Stomach (tissue), 9 donors: ENCODE results near the gene NECTIN1. TPM values are rescaled to one million over a fixed set of nuclear protein-coding genes. Genes with fewer than 3 reads are reported as not detected.
A peak's percentile ranks its signal among the peaks of the same experiment; 100 is the strongest.

Experiments used
- DNase-seq, 2 donors: peaks; one replicate each; pipeline versions ENCODE4 v3.0.0 to v3.0.0-alpha.2; 2013 to 2019
- H3K27ac ChIP-seq, 5 donors: fragments of 200-600 bp in 4 of 5; sonication (generic) in 4 of 5; one replicate each; pipeline ENCODE4 v1.5.1; 2013 to 2019; ENCODE audit warnings: mild to moderate bottlenecking in 1 of 5, moderate library complexity in 1 of 5
- H3K27me3 ChIP-seq, 3 donors: fragments of 200-600 bp; sonication (generic); one replicate each; pipeline ENCODE4 v1.5.1; 2017 to 2019; ENCODE audit warnings: mixed run types in 1 of 3
- H3K36me3 ChIP-seq, 4 donors: fragments of 200-600 bp; sonication (generic); 1 replicate in 3 of 4; 2 replicates in 1 of 4; pipeline ENCODE4 v1.5.1; 2016 to 2019
- H3K4me1 ChIP-seq, 4 donors: fragments of 200-600 bp; sonication (generic); one replicate each; pipeline ENCODE4 v1.5.1; 2016 to 2019
- H3K4me3 ChIP-seq, 4 donors: fragments of 200-600 bp; sonication (generic) in 3 of 4; one replicate each; pipeline ENCODE4 v1.5.1; 2016 to 2019; ENCODE audit warnings: mild to moderate bottlenecking in 1 of 4
- H3K9me3 ChIP-seq, 4 donors: fragments of 200-600 bp; sonication (generic); one replicate each; pipeline ENCODE4 v1.5.1; 2016 to 2019
- EP300 ChIP-seq: sonication (generic); formaldehyde crosslinking; IDR thresholded peaks from one replicate; pipeline ENCODE4 v1.6.1; 2017; ENCODE audit warnings: antibody characterized with exemption
- POLR2A ChIP-seq, 4 donors: fragments of 450-650 bp; IDR thresholded peaks; one replicate each; pipeline ENCODE4 v1.6.1; 2016; ENCODE audit warnings: antibody characterized with exemption in 4 of 4, control low read depth in 2 of 4, mild to moderate bottlenecking in 1 of 4, moderate library complexity in 1 of 4
- POLR2AphosphoS5 ChIP-seq, 3 donors: sonication (generic); formaldehyde crosslinking; IDR thresholded peaks; one replicate each; pipeline ENCODE4 v1.6.1; 2016; ENCODE audit warnings: antibody characterized with exemption in 3 of 3
- WGBS, 5 donors: extraction: QIAGEN DNeasy Blood & Tissue Kit in 3 of 5; methylation state at CpG; one replicate each; pipeline versions ENCODE4 v1.1.5 to v1.1.7; 2013 to 2018; 5-methylcytosine and 5-hydroxymethylcytosine counted together
- intact Hi-C: fragments of 100-400 bp; cut with DNase I; formaldehyde crosslinking; loops from one replicate; pipeline ENCODE4 v1.15.1; 2023; ENCODE audit warnings: low total_unique reads
- polyA plus RNA-seq, 3 donors: library from polyadenylated mRNA; stranded (reverse); fragments of 200-250 nt; gene quantifications; one replicate each; pipeline ENCODE4 v1.2.3, GENCODE V29; 2013
- total RNA-seq, 5 donors: library from RNA; depleted of rRNA; stranded (reverse); fragments of >200 nt; gene quantifications; one replicate each; pipeline versions ENCODE4 v1.1.0 to v1.2.3, GENCODE V29; 2014 to 2016
- TF ChIP-seq, protein P1 (sequence below), 7 experiments: fragments of 450-650 bp in 4 of 7; fragments of 200-600 bp in 3 of 7; sonication (generic) in 3 of 7; IDR thresholded peaks; one replicate each; pipeline ENCODE4 v1.5.1; 2016 to 2019; ENCODE audit warnings: antibody characterized with exemption in 7 of 7, control low read depth in 2 of 7, mild to moderate bottlenecking in 1 of 7
- donor health status: healthy with polysubstance abuse.
- donor health status: Bipolar disorder and iron deficiency.
- donor health status: healthy.

The NECTIN1 gene
- total and polyA plus RNA-seq, 8 donors = 1.2 to 92.1 (median 6.0) TPM

DNA sequence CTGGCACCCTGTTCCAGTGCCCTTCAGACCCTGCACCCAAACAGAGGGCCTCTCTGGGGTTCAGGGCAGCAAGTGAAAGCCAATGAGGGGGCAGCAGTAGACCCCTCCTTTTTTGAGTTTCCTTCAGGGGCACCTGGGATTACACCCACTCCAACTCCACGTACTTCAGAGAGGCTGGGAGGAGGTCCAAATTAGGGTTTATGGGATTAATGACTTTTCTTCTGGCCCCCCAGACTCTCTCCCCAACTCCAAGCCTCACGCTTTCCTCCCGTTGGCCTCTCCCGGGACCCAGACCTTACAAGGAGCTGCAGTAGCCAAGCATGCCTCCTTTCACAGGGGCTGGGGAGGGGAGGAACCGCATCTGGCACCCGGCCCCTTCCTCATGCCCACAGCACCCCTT is 101.7 kb downstream of the NECTIN1 start:
- no peak overlapping the region for H3K27ac ChIP-seq
- TF ChIP-seq, protein P1, sequence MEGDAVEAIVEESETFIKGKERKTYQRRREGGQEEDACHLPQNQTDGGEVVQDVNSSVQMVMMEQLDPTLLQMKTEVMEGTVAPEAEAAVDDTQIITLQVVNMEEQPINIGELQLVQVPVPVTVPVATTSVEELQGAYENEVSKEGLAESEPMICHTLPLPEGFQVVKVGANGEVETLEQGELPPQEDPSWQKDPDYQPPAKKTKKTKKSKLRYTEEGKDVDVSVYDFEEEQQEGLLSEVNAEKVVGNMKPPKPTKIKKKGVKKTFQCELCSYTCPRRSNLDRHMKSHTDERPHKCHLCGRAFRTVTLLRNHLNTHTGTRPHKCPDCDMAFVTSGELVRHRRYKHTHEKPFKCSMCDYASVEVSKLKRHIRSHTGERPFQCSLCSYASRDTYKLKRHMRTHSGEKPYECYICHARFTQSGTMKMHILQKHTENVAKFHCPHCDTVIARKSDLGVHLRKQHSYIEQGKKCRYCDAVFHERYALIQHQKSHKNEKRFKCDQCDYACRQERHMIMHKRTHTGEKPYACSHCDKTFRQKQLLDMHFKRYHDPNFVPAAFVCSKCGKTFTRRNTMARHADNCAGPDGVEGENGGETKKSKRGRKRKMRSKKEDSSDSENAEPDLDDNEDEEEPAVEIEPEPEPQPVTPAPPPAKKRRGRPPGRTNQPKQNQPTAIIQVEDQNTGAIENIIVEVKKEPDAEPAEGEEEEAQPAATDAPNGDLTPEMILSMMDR (IDR thresholded peaks at IDR 0.05) = no peak
- TF ChIP-seq POLR2AphosphoS5 (IDR thresholded peaks at IDR 0.05) = no peak
- TF ChIP-seq POLR2A (IDR thresholded peaks at IDR 0.05) = no peak
- TF ChIP-seq EP300 = no peak
- H3K27me3 ChIP-seq = peaks cover 0 to 42% (median 0%) of the 10 kb centered on the region in 3 donors
- H3K9me3 ChIP-seq = no peaks in the 10 kb centered on the region
- H3K4me3 ChIP-seq = no peak overlapping the region
- WGBS, 5 donors = 60 to 82% (median 72%) methylated on average over 6 of the region's 6 CpGs
- intact Hi-C loops = no loop called here
- no peaks in the 10 kb centered on the region for H3K36me3 ChIP-seq
- peak in 1 of 2 donors; percentile 32 for DNase-seq
- H3K4me1 ChIP-seq = peaks cover 0 to 6% (median 0%) of the 10 kb centered on the region in 4 donors

DNA sequence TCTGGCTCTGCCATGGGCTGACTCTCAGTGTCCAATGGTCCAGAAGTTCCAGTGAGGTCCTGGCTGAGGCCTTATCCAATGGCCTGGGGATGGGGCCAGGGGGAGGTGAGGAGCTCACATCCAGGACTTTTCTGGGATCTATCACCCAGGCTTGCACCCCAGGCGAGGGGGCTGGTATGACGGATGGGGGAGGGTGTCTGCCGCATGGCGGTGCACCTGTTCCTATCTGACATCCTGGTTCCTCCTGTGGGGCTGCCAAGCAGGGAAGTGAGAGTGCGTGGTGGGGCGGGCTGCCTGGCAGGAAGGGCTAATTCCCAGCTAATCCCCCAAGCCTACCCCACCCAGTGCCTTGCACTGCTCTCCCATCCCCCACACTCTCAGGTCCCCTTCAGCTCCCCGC is 102.1 kb downstream of the NECTIN1 start:
- H3K27me3 ChIP-seq = peaks cover 0 to 42% (median 0%) of the 10 kb centered on the region in 3 donors
- no peaks in the 10 kb centered on the region for H3K36me3 ChIP-seq
- H3K9me3 ChIP-seq = no peaks in the 10 kb centered on the region
- intact Hi-C loops = no loop called here
- TF ChIP-seq POLR2A (IDR thresholded peaks at IDR 0.05) (no peak), POLR2AphosphoS5 (IDR thresholded peaks at IDR 0.05) (no peak), EP300 (no peak)
- TF ChIP-seq, protein P1 (IDR thresholded peaks at IDR 0.05) = no peak
- H3K27ac ChIP-seq = no peak overlapping the region
- H3K4me3 ChIP-seq = no peak overlapping the region
- DNase-seq = peak in 1 of 2 donors; percentile 56
- H3K4me1 ChIP-seq = peaks cover 0 to 6% (median 0%) of the 10 kb centered on the region in 4 donors
- 61 to 81% (median 65%) methylated on average over 5 to 7 of the region's 7 CpGs for WGBS, 5 donors

DNA sequence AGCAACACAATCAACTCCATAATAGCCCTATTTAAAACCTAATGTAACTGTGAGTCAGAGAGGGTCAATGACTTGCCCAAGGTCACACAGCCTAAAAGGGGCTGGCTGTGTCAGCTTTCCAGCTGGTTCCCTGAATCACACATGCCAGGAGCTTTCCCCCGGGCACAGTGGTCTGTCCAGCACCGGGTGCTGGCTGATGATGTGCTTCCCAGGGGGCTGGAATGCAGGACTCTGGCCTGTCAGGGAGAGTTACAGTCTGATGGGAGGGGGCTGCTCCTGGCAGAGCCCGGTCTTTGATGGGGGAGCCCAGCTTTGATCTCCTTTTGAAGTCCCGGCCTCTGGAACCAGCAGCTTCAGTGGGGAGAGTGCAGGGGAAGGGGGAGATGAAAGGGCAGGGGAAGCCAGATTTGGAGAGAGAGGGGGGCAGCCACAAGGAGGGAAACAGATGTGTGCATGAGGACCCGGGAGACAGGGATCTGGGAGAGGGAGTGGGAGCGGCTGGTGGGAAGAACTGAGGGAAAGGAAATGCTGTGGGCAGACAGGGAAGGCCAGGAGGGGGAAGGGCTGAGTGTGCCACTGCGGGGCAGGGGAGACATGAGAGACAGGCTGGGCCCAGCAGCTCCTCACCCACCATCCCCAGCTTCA is 102.7 kb downstream of the NECTIN1 start:
- Histone ChIP-seq H3K9me3 (no peaks in the 10 kb centered on the region), H3K36me3 (no peaks in the 10 kb centered on the region), H3K27me3 (peaks cover 0 to 42% (median 0%) of the 10 kb centered on the region in 3 donors), H3K4me1 (peaks cover 0 to 6% (median 0%) of the 10 kb centered on the region in 4 donors), H3K4me3 (no peak overlapping the region), H3K27ac (no peak overlapping the region)
- WGBS, 5 donors = 49 to 66% (median 58%) methylated on average over 7 of the region's 7 CpGs
- TF ChIP-seq, protein P1 (IDR thresholded peaks at IDR 0.05) = no peak
- TF ChIP-seq EP300 (no peak), POLR2AphosphoS5 (IDR thresholded peaks at IDR 0.05) (no peak), POLR2A (IDR thresholded peaks at IDR 0.05) (no peak)
- intact Hi-C loops = no loop called here
- no peak for DNase-seq

DNA sequence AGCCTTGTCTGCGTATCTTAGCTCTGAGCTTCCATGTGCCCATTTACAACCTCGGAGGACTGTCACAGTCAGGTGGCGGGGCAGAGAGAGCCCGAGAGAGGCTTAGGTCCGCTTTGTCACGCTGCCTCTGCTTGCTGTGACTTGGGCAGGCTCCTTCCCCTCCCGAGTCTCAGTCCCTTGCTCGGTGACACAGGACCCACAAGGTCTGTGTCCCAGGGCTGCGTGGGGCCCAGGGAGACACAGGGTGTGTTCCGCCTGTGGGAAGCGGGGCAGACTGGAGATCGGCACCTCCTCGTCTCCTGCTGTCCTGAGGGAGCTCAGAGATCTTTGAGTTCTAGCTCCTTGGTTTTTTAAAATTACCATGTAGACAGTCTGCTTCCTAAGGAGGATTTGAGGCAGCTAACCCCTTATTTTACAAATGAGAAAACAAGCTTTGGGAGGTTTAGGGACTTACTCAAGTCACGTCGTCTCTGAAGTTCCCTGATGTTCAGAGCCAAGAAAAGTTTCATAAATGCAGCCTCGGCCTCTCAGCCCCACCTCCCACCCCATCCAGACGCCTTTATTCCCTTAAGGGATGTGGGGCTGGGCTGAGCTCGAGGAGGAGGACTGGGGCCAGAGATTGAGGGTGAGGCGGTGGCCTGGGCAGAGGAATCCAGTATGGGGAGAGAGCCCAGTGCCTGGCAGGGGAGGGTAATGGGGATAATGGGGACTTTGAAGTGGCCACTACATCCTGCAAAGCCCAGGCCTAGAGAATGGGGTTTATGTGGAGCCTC is 103.6 kb downstream of the NECTIN1 start:
- peaks cover 0 to 42% (median 0%) of the 10 kb centered on the region in 3 donors for H3K27me3 ChIP-seq
- DNase-seq = peak in 1 of 2 donors; percentile 52
- no peak overlapping the region for H3K4me3 ChIP-seq
- H3K27ac ChIP-seq = no peak overlapping the region
- TF ChIP-seq POLR2A (IDR thresholded peaks at IDR 0.05) = no peak
- TF ChIP-seq POLR2AphosphoS5 (IDR thresholded peaks at IDR 0.05) = no peak
- no peak for TF ChIP-seq EP300
- TF ChIP-seq, protein P1 (IDR thresholded peaks at IDR 0.05) = no peak
- intact Hi-C loops = no loop called here
- H3K4me1 ChIP-seq = peaks cover 0 to 6% (median 0%) of the 10 kb centered on the region in 4 donors
- WGBS, 5 donors = 55 to 85% (median 80%) methylated on average over 8 to 19 of the region's 19 CpGs
- H3K36me3 ChIP-seq = no peaks in the 10 kb centered on the region
- H3K9me3 ChIP-seq = no peaks in the 10 kb centered on the region
